HL-60 (cell line): Measurements from ENCODE around the gene DNAJB8.

Source experiments
- DNase-seq, 2 experiments: peaks; one replicate each; pipeline ENCODE4 v3.0.0-alpha.2; 2010 to 2020; ENCODE audit warnings: low read depth in 1 of 2, low spot score in 1 of 2
- H3K27ac ChIP-seq: fragments of 250-450 bp; sonication (Bioruptor Pico); replicated peaks from 2 replicates; pipeline ENCODE4 v1.5.1; 2020; ENCODE audit warnings: mild to moderate bottlenecking, moderate library complexity
- H3K27me3 ChIP-seq: fragments of 250-450 bp; sonication (Bioruptor Pico); 2 replicates; pipeline ENCODE4 v1.5.1; 2021; ENCODE audit warnings: mild to moderate bottlenecking, moderate library complexity; ENCODE audit not compliant: insufficient read depth, poor library complexity, severe bottlenecking
- H3K4me3 ChIP-seq: replicated peaks from 2 replicates; pipeline ENCODE4 v1.5.1; 2011; ENCODE audit warnings: mild to moderate bottlenecking, control low read depth, low read length; ENCODE audit not compliant: insufficient read depth
- GABPA ChIP-seq: IDR thresholded peaks from 2 replicates; pipeline ENCODE4 v1.6.1; 2012; ENCODE audit warnings: low read depth
- POLR2AphosphoS5 ChIP-seq: IDR thresholded peaks from 2 replicates; pipeline ENCODE4 v1.6.1; 2012; ENCODE audit warnings: low read depth
- SPI1 ChIP-seq: IDR thresholded peaks from 2 replicates; pipeline ENCODE4 v1.6.1; 2012; ENCODE audit warnings: low read depth, mild to moderate bottlenecking, borderline replicate concordance
- TF ChIP-seq, protein P1 (sequence below): IDR thresholded peaks from one replicate; pipeline ENCODE4 v1.5.1; 2011; ENCODE audit warnings: low read length, control low read depth, inconsistent platforms; ENCODE audit not compliant: insufficient read depth
- TF ChIP-seq, protein P2 (sequence below): IDR thresholded peaks from 2 replicates; pipeline ENCODE4 v1.6.1; 2012; ENCODE audit warnings: low read depth; ENCODE audit not compliant: insufficient replicate concordance

Gene DNAJB8

DNA sequence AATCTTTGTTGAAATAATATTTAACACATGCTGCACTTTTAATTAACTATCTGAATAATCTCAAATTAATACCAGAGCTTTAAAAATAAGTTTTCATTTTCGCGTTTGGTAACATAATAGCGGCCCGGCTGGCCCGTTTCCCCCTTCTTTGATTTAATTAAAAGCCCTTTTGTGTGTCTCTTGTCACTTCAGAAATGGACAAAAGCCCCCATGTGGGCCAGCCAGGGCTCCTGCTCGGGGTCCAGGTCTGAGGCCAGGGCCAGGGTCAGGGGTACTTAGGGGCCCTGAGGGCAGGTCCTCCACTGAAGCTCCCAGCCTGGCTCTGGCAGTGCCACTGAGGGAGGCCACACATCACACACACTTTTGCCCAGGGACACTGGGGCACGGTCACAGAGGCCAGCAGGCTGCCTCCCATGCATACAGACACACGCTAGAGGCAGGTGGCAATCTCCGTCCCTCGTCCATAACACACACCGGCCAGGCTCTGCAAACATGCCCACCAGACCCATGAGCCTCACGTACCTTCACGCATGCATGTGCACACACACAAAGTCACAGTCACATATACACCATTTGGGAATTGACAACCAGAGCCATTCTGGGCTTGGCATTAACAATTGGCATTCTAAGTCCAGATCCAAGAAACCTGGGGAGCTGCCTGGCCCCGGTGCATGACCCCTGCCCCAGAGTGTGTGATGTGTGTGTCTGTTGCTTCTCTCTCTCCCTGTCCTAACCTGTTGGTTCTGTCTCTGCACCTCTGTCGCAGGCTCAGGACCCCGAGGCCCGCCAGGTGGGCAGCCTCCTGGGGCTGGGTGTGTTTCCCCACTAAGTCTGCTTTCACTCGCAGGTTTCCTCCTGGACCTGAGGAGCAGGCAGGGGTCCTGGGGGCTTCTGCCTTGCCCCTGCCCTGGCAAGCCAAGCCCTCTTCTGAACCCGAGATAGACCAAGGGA, 38.5 kb downstream of the DNAJB8 start:
- H3K27me3 ChIP-seq: peaks cover 7% of the 10 kb centered on the region

DNA sequence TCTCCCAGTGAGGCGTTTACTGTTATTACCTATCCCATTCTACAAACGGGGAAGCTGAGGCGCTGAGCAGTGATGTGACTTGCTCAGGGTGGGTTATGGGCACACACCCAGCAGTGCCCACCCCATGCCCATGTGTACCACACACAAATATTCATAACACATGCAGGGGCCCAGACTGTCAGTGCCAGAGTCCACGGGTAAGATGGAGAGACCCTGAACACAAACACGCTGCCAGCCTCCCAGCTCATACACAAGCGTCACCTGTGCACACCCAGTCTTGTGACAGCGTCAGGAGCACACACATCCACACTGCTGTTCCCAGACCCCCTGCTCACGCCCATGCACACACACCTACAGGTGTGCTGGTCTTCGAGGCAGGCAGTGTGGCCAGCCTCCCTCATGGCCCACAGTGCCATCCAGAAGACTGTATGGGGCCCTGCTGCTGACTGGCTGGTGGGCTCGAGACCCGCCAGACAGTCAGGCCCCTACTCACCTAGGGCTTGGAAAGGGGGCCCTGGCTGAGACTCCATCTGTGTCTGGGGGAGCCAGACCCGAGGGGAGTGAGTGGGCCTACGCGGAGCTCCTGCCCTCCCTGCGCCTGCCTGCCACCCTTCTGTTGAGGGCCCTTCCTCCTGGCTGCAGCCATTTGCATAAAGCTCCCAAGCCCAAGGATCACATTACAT, 39.4 kb downstream of the DNAJB8 start:
- TF ChIP-seq GABPA (no peak), SPI1 (no peak), POLR2AphosphoS5 (no peak)
- TF ChIP-seq, protein P1, sequence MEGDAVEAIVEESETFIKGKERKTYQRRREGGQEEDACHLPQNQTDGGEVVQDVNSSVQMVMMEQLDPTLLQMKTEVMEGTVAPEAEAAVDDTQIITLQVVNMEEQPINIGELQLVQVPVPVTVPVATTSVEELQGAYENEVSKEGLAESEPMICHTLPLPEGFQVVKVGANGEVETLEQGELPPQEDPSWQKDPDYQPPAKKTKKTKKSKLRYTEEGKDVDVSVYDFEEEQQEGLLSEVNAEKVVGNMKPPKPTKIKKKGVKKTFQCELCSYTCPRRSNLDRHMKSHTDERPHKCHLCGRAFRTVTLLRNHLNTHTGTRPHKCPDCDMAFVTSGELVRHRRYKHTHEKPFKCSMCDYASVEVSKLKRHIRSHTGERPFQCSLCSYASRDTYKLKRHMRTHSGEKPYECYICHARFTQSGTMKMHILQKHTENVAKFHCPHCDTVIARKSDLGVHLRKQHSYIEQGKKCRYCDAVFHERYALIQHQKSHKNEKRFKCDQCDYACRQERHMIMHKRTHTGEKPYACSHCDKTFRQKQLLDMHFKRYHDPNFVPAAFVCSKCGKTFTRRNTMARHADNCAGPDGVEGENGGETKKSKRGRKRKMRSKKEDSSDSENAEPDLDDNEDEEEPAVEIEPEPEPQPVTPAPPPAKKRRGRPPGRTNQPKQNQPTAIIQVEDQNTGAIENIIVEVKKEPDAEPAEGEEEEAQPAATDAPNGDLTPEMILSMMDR: no peak
- TF ChIP-seq, protein P2, sequence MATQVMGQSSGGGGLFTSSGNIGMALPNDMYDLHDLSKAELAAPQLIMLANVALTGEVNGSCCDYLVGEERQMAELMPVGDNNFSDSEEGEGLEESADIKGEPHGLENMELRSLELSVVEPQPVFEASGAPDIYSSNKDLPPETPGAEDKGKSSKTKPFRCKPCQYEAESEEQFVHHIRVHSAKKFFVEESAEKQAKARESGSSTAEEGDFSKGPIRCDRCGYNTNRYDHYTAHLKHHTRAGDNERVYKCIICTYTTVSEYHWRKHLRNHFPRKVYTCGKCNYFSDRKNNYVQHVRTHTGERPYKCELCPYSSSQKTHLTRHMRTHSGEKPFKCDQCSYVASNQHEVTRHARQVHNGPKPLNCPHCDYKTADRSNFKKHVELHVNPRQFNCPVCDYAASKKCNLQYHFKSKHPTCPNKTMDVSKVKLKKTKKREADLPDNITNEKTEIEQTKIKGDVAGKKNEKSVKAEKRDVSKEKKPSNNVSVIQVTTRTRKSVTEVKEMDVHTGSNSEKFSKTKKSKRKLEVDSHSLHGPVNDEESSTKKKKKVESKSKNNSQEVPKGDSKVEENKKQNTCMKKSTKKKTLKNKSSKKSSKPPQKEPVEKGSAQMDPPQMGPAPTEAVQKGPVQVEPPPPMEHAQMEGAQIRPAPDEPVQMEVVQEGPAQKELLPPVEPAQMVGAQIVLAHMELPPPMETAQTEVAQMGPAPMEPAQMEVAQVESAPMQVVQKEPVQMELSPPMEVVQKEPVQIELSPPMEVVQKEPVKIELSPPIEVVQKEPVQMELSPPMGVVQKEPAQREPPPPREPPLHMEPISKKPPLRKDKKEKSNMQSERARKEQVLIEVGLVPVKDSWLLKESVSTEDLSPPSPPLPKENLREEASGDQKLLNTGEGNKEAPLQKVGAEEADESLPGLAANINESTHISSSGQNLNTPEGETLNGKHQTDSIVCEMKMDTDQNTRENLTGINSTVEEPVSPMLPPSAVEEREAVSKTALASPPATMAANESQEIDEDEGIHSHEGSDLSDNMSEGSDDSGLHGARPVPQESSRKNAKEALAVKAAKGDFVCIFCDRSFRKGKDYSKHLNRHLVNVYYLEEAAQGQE: no peak
- H3K27ac ChIP-seq: no peak overlapping the region
- no peak for DNase-seq
- no peak overlapping the region for H3K4me3 ChIP-seq
- peaks cover 2% of the 10 kb centered on the region for H3K27me3 ChIP-seq

More for the DNA sequence above, 38.5 kb downstream of the DNAJB8 start:
- Histone ChIP-seq H3K4me3 (no peak overlapping the region), H3K27ac (no peak overlapping the region)
- TF ChIP-seq GABPA (no peak), POLR2AphosphoS5 (no peak), SPI1 (no peak)
- TF ChIP-seq, protein P1: no peak
- TF ChIP-seq, protein P2: no peak
- DNase-seq: no peak

DNA sequence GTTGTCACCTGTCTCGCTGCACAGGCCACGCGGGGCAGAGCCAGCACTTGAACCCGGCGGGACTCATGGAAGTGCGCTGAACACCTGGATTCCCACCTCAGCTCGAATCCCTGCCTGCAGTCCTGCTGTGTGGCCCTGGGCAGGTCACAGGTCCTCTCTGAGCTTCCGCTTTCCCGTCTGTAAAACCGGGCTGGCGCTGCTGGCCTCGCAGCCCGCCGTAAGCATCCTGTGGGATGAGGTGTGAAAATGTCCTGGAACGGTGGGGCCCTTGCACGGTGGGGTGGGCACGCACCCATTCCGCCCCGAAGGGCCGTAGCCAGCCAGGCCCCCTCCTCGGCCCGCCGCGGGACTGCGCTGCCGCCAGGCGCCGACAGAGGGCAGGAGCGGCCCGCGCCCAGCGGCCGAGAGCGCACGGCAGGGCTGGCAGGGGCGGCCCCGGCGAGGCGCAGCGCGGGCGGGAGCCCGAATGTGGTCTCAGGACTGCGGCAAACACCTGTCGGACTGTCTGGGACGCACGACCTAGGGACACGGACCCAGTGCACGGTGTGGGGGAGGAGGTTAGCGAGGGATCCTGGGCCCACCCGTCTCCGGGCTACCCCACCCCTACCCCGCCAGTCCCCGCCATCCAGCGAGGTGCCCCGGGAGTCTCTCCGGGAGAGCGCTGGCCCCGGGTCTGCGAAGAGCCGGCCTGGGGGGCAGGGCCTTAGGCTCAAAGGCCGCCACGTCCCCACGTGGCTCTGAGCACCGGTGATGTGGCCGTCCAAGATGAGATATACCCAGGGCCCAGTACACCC, 40.4 kb downstream of the DNAJB8 start:
- DNase-seq: peak; percentile 30 to 33
- no peak overlapping the region for H3K4me3 ChIP-seq
- TF ChIP-seq, protein P2: no peak
- no peak for TF ChIP-seq GABPA
- TF ChIP-seq SPI1: no peak
- TF ChIP-seq, protein P1: peak; percentile 46
- no peak for TF ChIP-seq POLR2AphosphoS5
- H3K27ac ChIP-seq: no peak overlapping the region
- H3K27me3 ChIP-seq: no peaks in the 10 kb centered on the region
